Measurements from ENCODE around the gene CAMK4. TPM values are rescaled to one million over a fixed set of nuclear protein-coding genes. Genes with fewer than 3 reads are reported as not detected.

The CAMK4 gene
- 10 to 100 TPM; 59.5 to 66.1 TPM for total RNA-seq

DNA sequence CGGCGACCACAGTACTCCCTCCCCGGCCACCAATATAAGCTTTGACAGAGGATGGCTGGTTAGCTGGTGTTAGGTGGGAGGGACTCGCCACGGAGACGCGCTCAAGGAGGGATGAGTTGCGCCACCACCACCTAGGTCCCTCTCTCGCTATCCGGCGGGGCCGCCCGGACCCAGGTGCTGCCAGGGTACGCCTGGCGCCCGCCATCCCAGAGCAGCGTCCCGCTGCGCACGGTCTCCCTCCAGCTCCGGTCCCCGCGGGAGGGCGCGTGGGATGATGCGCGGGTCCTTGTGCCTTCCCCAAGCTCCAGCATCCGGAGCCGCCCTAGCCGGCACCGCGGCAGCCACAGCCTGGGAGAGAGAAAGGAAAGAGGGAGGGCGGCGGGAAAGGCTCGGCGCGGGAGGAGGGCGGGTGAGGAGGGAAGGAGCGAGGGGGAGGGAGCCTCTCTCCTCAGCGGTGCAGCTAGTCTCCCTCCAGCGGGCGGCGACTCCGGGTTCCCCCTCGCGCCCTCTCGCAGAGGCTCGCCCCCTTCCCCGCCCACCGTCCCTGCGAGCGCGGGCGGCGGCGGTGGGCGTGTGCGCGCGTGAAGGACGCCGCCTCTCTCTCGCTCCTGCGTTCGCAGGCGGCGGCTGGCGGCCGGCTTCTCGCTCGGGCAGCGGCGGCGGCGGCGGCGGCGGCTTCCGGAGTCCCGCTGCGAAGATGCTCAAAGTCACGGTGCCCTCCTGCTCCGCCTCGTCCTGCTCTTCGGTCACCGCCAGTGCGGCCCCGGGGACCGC is at the start of gene CAMK4:
Gene CAMK4, plus strand, starts transcription at position 598 of the 774 bp plus-strand sequence. Its CDS starts 100 bp downstream, at position 698.
- CTCF ChIA-PET: interaction anchor here (0.9 to 5.1 kb wide), 13 partner anchors 9 to 937 kb away, joined by 3 to 50 read pairs (median 4); partner anchors contain the start of gene TMEM232
- peak; percentile 75 for DNase-seq
- Mint-ChIP-seq H3K9me3 (no peaks in the 10 kb centered on the region), H3K4me3 (peak within 1 kb of the TSS; percentile 90), H3K27me3 (peaks cover 2% of the 10 kb centered on the region), H3K36me3 (ENCODE audit: low read depth) (peaks cover 15% of the 10 kb centered on the region), H3K4me1 (peaks cover 42% of the 10 kb centered on the region), H3K27ac (peak within 1 kb of the TSS; percentile 85)
- POLR2A ChIA-PET: interaction anchor here (0.7 to 7.1 kb wide), 18 partner anchors 9 to 1194 kb away, joined by 3 to 130 read pairs (median 4); partner anchors contain the start of genes SLC25A46, STARD4 and WDR36

GRCh38 chr5:111183064-111183463 is 41.1 kb upstream of the CAMK4 start:
- Mint-ChIP-seq H3K36me3 (ENCODE audit: low read depth) (no peaks in the 10 kb centered on the region), H3K27ac (no peak overlapping the region), H3K27me3 (peaks cover 3% of the 10 kb centered on the region), H3K4me1 (no peaks in the 10 kb centered on the region), H3K4me3 (no peak overlapping the region), H3K9me3 (no peaks in the 10 kb centered on the region)
- CTCF ChIA-PET: no interaction called here
- no peak for DNase-seq
- POLR2A ChIA-PET: no interaction called here

DNA sequence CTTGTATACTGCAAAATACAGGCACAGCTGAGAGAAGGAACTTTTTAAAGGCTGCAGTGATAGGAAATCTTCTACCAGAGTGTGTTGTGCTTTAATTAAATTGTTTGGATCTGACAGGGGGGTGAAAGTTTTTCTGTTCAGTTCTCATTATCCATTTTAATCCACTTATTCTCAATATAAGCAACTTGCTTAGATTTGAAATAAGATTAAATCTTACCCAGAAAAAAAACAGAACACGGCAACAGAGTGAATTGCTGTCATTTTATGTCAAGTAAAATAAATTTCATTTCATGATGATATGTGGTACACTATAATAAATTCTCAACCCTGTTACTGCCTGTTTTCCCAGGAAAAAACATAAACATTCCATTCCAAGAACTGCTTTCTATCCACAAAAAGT is 37.1 kb upstream of the CAMK4 start:
- H3K36me3 Mint-ChIP-seq (ENCODE audit: low read depth): no peaks in the 10 kb centered on the region
- H3K4me3 Mint-ChIP-seq: no peak overlapping the region
- H3K4me1 Mint-ChIP-seq: no peaks in the 10 kb centered on the region
- no peak for DNase-seq
- peaks cover 4% of the 10 kb centered on the region for H3K27me3 Mint-ChIP-seq
- no peak overlapping the region for H3K27ac Mint-ChIP-seq
- ChIA-PET POLR2A (no interaction called here), CTCF (no interaction called here)
- no peaks in the 10 kb centered on the region for H3K9me3 Mint-ChIP-seq

DNA sequence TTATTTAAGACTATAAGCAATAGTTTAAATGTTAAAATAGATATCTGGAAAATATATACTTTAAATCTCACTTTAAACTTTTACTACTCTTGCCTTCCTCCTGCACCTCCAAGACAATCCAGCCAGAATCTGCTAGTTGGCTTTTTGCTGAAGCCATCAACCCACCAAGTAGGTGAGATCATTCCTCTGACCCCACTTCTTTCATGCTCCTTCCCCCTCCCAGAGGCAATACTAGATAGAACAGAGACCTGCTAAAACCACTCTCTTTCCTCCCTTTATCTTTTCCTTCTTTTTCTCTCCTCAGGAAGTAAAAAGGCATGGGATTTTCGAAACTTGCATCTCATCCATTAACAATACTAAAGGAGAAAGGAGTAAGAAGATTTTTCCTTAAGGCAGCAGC is 30.1 kb upstream of the CAMK4 start:
- H3K27ac Mint-ChIP-seq: no peak overlapping the region
- H3K4me1 Mint-ChIP-seq: no peaks in the 10 kb centered on the region
- no peaks in the 10 kb centered on the region for H3K36me3 Mint-ChIP-seq (ENCODE audit: low read depth)
- ChIA-PET CTCF (no interaction called here), POLR2A (no interaction called here)
- H3K9me3 Mint-ChIP-seq: no peaks in the 10 kb centered on the region
- no peak overlapping the region for H3K4me3 Mint-ChIP-seq
- DNase-seq: no peak
- peaks cover 19% of the 10 kb centered on the region for H3K27me3 Mint-ChIP-seq

- peaks cover 19% of the 10 kb centered on the region for H3K27me3 Mint-ChIP-seq
- no peak overlapping the region for H3K27ac Mint-ChIP-seq
- CTCF ChIA-PET: no interaction called here
- no peak for DNase-seq
- H3K4me1 Mint-ChIP-seq: peaks cover 2% of the 10 kb centered on the region
- POLR2A ChIA-PET: no interaction called here
- H3K36me3 Mint-ChIP-seq (ENCODE audit: low read depth): no peaks in the 10 kb centered on the region
- no peaks in the 10 kb centered on the region for H3K9me3 Mint-ChIP-seq
- no peak overlapping the region for H3K4me3 Mint-ChIP-seq
These were observed 29.3 kb upstream of the CAMK4 start for GRCh38 chr5:111194925-111195324.

DNA sequence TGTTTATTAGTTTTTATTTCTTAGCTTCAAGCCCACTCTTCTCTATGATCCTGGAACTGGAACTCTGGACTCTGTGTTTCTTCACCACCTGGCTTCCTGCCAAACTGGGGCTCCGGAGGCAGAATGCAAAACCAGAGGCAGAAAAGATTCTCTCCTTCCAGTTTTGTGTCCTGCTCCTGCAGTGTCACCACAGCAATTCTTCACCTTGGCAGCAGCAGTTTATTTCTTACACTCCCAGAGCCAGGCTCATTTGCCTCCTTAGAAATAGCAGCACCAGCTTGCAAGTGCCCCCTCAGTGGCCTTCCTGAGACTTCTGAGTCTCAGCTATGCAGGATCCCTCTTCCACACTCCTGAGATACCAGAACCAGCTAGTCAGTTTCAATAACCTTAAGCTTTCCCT is 26.7 kb upstream of the CAMK4 start:
- no peaks in the 10 kb centered on the region for H3K36me3 Mint-ChIP-seq (ENCODE audit: low read depth)
- DNase-seq: no peak
- H3K9me3 Mint-ChIP-seq: no peaks in the 10 kb centered on the region
- POLR2A ChIA-PET: no interaction called here
- no peak overlapping the region for H3K27ac Mint-ChIP-seq
- no peak overlapping the region for H3K4me3 Mint-ChIP-seq
- H3K27me3 Mint-ChIP-seq: peaks cover 12% of the 10 kb centered on the region
- CTCF ChIA-PET: no interaction called here
- peaks cover 4% of the 10 kb centered on the region for H3K4me1 Mint-ChIP-seq

GRCh38 chr5:111198281-111198966 is 25.8 kb upstream of the CAMK4 start:
- no peaks in the 10 kb centered on the region for H3K36me3 Mint-ChIP-seq (ENCODE audit: low read depth)
- H3K27me3 Mint-ChIP-seq: peaks cover 11% of the 10 kb centered on the region
- H3K4me1 Mint-ChIP-seq: peaks cover 4% of the 10 kb centered on the region
- no peak overlapping the region for H3K4me3 Mint-ChIP-seq
- CTCF ChIA-PET: no interaction called here
- no peaks in the 10 kb centered on the region for H3K9me3 Mint-ChIP-seq
- H3K27ac Mint-ChIP-seq: no peak overlapping the region
- POLR2A ChIA-PET: no interaction called here
- DNase-seq: no peak

DNA sequence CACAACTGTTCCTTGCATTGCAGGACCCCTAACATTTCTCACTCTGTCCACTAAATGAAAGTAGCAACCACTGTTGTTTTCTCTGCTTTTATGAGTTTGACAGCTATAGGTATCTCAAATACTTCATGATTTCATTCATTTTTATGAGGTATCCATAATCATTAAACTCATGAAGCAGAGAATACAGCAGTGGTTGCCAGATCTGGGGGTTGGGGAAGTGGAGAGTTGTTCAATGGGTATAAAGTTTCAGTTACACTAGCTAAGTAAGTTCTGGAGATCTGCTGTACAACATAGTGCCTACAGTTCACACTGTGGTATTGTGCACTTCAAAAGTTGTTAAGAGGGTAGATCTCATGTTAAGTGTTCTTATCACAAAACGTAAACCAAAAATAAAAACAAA is 23.4 kb upstream of the CAMK4 start:
- no peaks in the 10 kb centered on the region for H3K9me3 Mint-ChIP-seq
- H3K27me3 Mint-ChIP-seq: peaks cover 5% of the 10 kb centered on the region

GRCh38 chr5:111201705-111202104 is 22.5 kb upstream of the CAMK4 start:
- CTCF ChIA-PET: interaction anchor here (1.1 kb wide), 1 partner anchor 44 kb away, joined by 3 read pairs; no protein-coding TSS in a partner anchor
- Mint-ChIP-seq H3K9me3 (no peaks in the 10 kb centered on the region), H3K4me1 (peaks cover 4% of the 10 kb centered on the region), H3K27me3 (peaks cover 5% of the 10 kb centered on the region), H3K36me3 (ENCODE audit: low read depth) (no peaks in the 10 kb centered on the region), H3K27ac (no peak overlapping the region), H3K4me3 (no peak overlapping the region)
- POLR2A ChIA-PET: no interaction called here
- no peak for DNase-seq

More for the DNA sequence above, 23.4 kb upstream of the CAMK4 start:
- Mint-ChIP-seq H3K27ac (no peak overlapping the region), H3K4me1 (peaks cover 4% of the 10 kb centered on the region), H3K4me3 (no peak overlapping the region), H3K36me3 (ENCODE audit: low read depth) (no peaks in the 10 kb centered on the region)
- DNase-seq: no peak
- ChIA-PET CTCF (interaction anchor here (1.1 kb wide), 1 partner anchor 43 kb away, joined by 3 read pairs; no protein-coding TSS in a partner anchor), POLR2A (no interaction called here)

DNA sequence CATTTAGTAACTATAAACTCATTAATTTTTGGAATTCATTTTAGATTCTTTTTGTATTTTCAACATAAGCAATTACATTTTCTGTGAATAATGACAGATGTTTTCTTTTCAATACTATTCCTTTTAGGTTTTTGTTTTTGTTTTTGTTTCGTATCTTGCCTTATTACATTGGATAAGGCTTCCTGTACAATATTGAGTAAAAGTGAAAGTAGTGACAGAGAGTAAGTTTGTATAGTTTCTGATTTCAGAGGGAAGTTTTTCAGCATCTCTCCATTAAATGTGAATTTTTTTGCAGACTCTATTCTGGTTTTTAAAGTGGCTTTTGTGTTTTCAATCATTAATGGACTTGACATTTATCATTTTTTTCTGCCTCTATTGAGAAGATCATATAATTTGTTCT is 12.8 kb upstream of the CAMK4 start:
- Mint-ChIP-seq H3K4me1 (peaks cover 6% of the 10 kb centered on the region), H3K36me3 (ENCODE audit: low read depth) (peaks cover 5% of the 10 kb centered on the region), H3K9me3 (peaks cover 6% of the 10 kb centered on the region), H3K27me3 (peaks cover 9% of the 10 kb centered on the region), H3K27ac (no peak overlapping the region), H3K4me3 (no peak overlapping the region)
- CTCF ChIA-PET: interaction anchor here (0.7 to 1.3 kb wide), 2 partner anchors 12 to 103 kb away, joined by 3 read pairs; no protein-coding TSS in a partner anchor
- POLR2A ChIA-PET: interaction anchor here (0.6 to 1.6 kb wide), 2 partner anchors 12 to 27 kb away, joined by 3 read pairs; no protein-coding TSS in a partner anchor
- no peak for DNase-seq

DNA sequence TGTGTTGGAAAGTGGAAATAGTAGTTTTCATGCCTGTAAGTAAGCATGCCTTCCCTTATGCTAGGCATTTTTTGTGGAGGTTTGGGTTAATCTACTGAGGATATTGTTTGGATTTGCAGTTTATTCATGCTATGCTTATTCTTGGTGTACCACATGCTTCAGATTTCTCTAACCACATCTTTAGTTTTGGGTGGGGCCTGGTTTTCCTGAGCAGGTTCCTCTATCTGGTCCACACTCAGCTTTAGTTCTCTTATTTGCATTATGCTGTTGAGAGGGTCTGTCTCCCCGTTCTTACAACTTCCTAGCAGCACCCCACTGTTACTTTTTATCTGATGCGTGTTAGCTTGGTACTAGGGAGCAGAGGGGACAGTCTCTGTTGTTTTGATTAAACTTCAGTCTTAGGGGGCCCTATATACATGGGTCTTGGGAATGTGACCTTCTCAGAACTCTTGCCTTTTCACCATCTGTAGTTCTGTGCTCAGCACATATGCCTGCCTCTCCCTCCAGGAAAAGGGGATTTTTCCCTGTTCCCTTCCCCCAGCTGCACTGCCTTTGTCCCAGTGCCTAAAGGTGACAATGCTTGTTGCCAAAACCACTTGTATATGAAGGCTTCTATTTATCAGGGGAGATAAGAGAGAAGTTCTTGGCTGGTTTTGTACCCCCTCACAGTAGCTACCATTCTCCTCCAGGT is 10.0 kb upstream of the CAMK4 start:
- Mint-ChIP-seq H3K9me3 (peaks cover 6% of the 10 kb centered on the region), H3K36me3 (ENCODE audit: low read depth) (peaks cover 5% of the 10 kb centered on the region), H3K27me3 (peaks cover 12% of the 10 kb centered on the region), H3K4me1 (peaks cover 6% of the 10 kb centered on the region), H3K27ac (no peak overlapping the region), H3K4me3 (no peak overlapping the region)
- no peak for DNase-seq
- POLR2A ChIA-PET: no interaction called here
- CTCF ChIA-PET: no interaction called here

- ChIA-PET POLR2A (no interaction called here), CTCF (interaction anchor here (0.8 kb wide), 1 partner anchor 674 kb away, joined by 3 read pairs; no protein-coding TSS in a partner anchor)
- Mint-ChIP-seq H3K4me1 (peaks cover 6% of the 10 kb centered on the region), H3K9me3 (peaks cover 6% of the 10 kb centered on the region), H3K4me3 (no peak overlapping the region), H3K27ac (no peak overlapping the region), H3K36me3 (ENCODE audit: low read depth) (peaks cover 5% of the 10 kb centered on the region), H3K27me3 (peaks cover 7% of the 10 kb centered on the region)
- no peak for DNase-seq
These were observed 8.2 kb upstream of the CAMK4 start for GRCh38 chr5:111215971-111216370.

GRCh38 chr5:111221139-111221538 is 3.0 kb upstream of the CAMK4 start:
- no peak overlapping the region for H3K4me3 Mint-ChIP-seq
- H3K36me3 Mint-ChIP-seq (ENCODE audit: low read depth): no peaks in the 10 kb centered on the region
- no peaks in the 10 kb centered on the region for H3K9me3 Mint-ChIP-seq
- no peak for DNase-seq
- H3K4me1 Mint-ChIP-seq: peaks cover 17% of the 10 kb centered on the region
- peaks cover 3% of the 10 kb centered on the region for H3K27me3 Mint-ChIP-seq
- ChIA-PET POLR2A (interaction anchor here (7.1 kb wide), 1 partner anchor 17 kb away, joined by 130 read pairs; no protein-coding TSS in a partner anchor), CTCF (interaction anchor here (4.7 to 5.1 kb wide), 3 partner anchors 15 to 57 kb away, joined by 19 to 50 read pairs (median 39); no protein-coding TSS in a partner anchor)
- H3K27ac Mint-ChIP-seq: no peak overlapping the region
